Astrocyte (in vitro differentiated cells and primary cell): Measurements from ENCODE around the gene RNF207.

Experiments
- EZH2 ChIP-seq: IDR thresholded peaks from 2 replicates; pipeline ENCODE4 v1.6.1; 2012; ENCODE audit warnings: mild to moderate bottlenecking, low read length, inconsistent platforms; ENCODE audit not compliant: insufficient read depth
- TF ChIP-seq, protein P1 (sequence below): IDR thresholded peaks from 2 replicates; pipeline ENCODE4 v1.5.1; 2011; ENCODE audit warnings: low read depth, mild to moderate bottlenecking, inconsistent platforms, low read length, moderate library complexity; ENCODE audit not compliant: insufficient read depth

DNA sequence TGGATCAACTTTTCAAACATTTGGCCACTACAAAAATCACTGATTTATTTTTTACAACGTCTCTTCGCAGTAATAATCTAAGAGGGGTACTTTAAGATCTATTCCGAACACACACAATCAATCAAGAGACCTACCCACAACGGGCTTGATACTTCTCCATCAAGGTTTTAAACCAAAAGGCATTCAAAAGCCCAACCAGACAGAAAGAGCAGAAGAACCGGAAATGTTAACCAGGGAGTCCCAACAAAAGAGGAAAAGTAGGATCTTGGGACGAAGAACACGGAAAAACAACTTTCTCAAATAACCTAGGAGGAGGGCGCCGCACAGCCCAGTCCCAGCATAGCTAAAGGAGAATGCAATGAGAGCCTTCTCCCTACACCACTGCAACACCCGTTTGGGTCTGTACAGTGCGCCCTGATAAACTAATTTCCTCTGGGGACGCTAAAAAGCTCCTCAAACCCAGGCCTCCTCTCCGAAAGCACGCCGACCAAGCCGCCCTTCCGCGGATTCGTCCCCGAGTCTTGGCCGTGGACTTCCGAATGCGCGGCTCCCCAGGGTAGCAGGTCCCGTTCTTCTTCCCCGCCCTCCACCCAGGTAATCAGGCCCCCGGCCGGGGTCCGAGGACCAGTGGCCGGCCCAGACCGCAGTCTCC lies 7.1 kb upstream of the RNF207 start:
- no peak for TF ChIP-seq EZH2
- TF ChIP-seq, protein P1, sequence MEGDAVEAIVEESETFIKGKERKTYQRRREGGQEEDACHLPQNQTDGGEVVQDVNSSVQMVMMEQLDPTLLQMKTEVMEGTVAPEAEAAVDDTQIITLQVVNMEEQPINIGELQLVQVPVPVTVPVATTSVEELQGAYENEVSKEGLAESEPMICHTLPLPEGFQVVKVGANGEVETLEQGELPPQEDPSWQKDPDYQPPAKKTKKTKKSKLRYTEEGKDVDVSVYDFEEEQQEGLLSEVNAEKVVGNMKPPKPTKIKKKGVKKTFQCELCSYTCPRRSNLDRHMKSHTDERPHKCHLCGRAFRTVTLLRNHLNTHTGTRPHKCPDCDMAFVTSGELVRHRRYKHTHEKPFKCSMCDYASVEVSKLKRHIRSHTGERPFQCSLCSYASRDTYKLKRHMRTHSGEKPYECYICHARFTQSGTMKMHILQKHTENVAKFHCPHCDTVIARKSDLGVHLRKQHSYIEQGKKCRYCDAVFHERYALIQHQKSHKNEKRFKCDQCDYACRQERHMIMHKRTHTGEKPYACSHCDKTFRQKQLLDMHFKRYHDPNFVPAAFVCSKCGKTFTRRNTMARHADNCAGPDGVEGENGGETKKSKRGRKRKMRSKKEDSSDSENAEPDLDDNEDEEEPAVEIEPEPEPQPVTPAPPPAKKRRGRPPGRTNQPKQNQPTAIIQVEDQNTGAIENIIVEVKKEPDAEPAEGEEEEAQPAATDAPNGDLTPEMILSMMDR = no peak
